ENCODE measurements around the gene CEP20.
"Not testable (repeated sequence)": the region's sequence is repeated elsewhere in the genome, so short reads cannot be mapped to it uniquely, and the experiment has no call there.

Gene CEP20

DNA sequence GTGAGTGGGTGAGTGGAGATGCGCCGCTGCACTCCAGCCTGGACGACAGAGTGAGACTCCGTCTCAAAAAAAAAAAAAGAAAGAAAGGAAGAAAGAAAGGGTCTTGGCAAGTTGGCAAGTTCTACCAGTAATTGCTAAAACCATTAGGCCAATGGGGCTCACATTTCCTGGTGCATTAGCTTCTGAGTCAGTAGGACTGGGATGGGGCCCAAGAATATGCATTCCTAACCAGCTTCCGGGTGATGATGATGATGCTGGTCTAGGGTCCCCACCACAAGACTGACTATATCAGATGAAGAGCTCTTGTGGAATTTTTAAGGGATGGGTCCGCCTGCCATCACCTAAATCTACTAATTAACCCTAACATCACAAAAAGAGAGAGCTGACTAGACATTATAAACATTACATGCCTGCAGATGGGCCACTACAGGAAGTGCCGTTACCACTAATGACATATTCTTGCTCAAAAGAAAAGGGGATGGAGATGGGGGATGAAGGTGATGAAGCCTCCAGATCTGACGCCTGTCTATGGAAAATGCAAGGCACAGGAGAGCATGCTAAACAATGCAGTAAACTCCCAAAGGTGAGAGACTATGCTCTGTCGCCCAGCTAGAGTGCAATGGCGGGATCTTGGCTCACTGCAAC, 44.6 kb downstream of the CEP20 start:
- Histone ChIP-seq H3K79me2 (ENCODE audit: insufficient read depth, low read length) (no peaks in the 10 kb centered on the region), H4K20me1 (ENCODE audit: insufficient read depth, low read length, poor library complexity, severe bottlenecking) (no peaks in the 10 kb centered on the region), H3K9me2 (replicated peaks; ENCODE audit: low read depth, low read length) (no peaks in the 10 kb centered on the region), H3K9me3 (ENCODE audit: insufficient read depth, low read depth, low read length) (no peaks in the 10 kb centered on the region), H3K9ac (ENCODE audit: low read depth, low read length, poor library complexity, severe bottlenecking) (no peak overlapping the region), H3K4me2 (ENCODE audit: low read depth, low read length, poor library complexity, severe bottlenecking) (no peak overlapping the region), H3K36me3 (ENCODE audit: insufficient read depth, low read length) (no peaks in the 10 kb centered on the region), H3F3A (ENCODE audit: low read depth) (no peaks in the 10 kb centered on the region), H3K4me3 (ENCODE audit: low read length, poor library complexity, severe bottlenecking) (no peak overlapping the region), H2AFZ (ENCODE audit: low read length) (no peak overlapping the region), H3K27me3 (ENCODE audit: insufficient read depth, low read length, poor library complexity, severe bottlenecking) (no peaks in the 10 kb centered on the region), H3K4me1 (ENCODE audit: insufficient read depth, low read length, poor library complexity, severe bottlenecking) (no peaks in the 10 kb centered on the region)
- TF ChIP-seq, protein P1, sequence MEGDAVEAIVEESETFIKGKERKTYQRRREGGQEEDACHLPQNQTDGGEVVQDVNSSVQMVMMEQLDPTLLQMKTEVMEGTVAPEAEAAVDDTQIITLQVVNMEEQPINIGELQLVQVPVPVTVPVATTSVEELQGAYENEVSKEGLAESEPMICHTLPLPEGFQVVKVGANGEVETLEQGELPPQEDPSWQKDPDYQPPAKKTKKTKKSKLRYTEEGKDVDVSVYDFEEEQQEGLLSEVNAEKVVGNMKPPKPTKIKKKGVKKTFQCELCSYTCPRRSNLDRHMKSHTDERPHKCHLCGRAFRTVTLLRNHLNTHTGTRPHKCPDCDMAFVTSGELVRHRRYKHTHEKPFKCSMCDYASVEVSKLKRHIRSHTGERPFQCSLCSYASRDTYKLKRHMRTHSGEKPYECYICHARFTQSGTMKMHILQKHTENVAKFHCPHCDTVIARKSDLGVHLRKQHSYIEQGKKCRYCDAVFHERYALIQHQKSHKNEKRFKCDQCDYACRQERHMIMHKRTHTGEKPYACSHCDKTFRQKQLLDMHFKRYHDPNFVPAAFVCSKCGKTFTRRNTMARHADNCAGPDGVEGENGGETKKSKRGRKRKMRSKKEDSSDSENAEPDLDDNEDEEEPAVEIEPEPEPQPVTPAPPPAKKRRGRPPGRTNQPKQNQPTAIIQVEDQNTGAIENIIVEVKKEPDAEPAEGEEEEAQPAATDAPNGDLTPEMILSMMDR (conservative IDR thresholded peaks at IDR 0.05; ENCODE audit: low read length): no peak
- no peak for TF ChIP-seq EZH2phosphoT487 (IDR thresholded peaks at IDR 0.05; ENCODE audit: borderline replicate concordance)

DNA sequence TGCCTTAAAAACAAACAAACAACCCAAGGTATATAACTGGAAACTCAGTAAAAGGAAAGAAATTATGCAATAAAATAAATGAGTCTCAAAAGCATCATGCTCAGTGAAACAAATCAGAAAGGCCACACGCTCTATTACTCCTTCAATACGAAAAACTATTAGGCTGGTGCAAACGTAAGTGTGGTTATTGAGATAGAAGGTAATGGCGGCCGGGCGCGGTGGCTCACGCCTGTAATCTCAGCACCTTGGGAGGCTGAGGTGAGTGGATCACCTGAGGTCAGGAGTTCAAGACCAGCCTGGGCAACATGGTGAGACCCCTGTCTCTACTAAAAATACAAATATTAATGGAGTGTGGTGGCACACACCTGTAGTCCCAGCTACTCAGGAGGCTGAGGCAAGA, 49.2 kb downstream of the CEP20 start:
- not testable (repeated sequence) for H3K4me2 ChIP-seq (ENCODE audit: low read depth, low read length, poor library complexity, severe bottlenecking); H3K36me3 ChIP-seq (ENCODE audit: insufficient read depth, low read length); H3K9me3 ChIP-seq (ENCODE audit: insufficient read depth, low read depth, low read length); H3K4me1 ChIP-seq (ENCODE audit: insufficient read depth, low read length, poor library complexity, severe bottlenecking); H3K4me3 ChIP-seq (ENCODE audit: low read length, poor library complexity, severe bottlenecking); H3K27me3 ChIP-seq (ENCODE audit: insufficient read depth, low read length, poor library complexity, severe bottlenecking); H3K9ac ChIP-seq (ENCODE audit: low read depth, low read length, poor library complexity, severe bottlenecking); H3K79me2 ChIP-seq (ENCODE audit: insufficient read depth, low read length); H2AFZ ChIP-seq (ENCODE audit: low read length); H3K9me2 ChIP-seq (replicated peaks; ENCODE audit: low read depth, low read length); H3F3A ChIP-seq (ENCODE audit: low read depth); H4K20me1 ChIP-seq (ENCODE audit: insufficient read depth, low read length, poor library complexity, severe bottlenecking)

DNA sequence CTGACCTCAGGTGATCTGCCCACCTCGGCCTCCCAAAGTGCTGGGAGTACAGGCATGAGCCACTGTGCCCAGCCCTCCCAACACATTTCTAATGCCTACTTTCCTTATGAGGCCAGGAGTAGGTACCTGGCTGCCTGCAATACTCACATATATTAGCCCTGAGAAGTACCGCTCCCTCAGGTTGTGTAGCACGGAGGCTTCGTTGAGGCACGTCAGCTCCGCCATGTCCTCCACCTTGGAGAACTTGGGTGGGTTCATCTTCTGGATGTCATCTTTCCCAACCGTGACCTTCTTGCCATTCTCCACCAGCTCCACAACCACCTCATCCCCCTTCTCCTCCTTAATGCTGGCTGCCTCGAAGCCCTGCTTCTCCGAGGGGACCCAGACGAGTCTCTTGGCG, 50.6 kb downstream of the CEP20 start:
- Histone ChIP-seq H2AFZ (ENCODE audit: low read length) (no peak overlapping the region), H3K27me3 (ENCODE audit: insufficient read depth, low read length, poor library complexity, severe bottlenecking) (no peaks in the 10 kb centered on the region), H4K20me1 (ENCODE audit: insufficient read depth, low read length, poor library complexity, severe bottlenecking) (no peaks in the 10 kb centered on the region), H3K4me1 (ENCODE audit: insufficient read depth, low read length, poor library complexity, severe bottlenecking) (no peaks in the 10 kb centered on the region), H3K9me3 (ENCODE audit: insufficient read depth, low read depth, low read length) (no peaks in the 10 kb centered on the region), H3K9ac (ENCODE audit: low read depth, low read length, poor library complexity, severe bottlenecking) (no peak overlapping the region), H3K4me3 (ENCODE audit: low read length, poor library complexity, severe bottlenecking) (no peak overlapping the region), H3F3A (ENCODE audit: low read depth) (no peaks in the 10 kb centered on the region), H3K36me3 (ENCODE audit: insufficient read depth, low read length) (no peaks in the 10 kb centered on the region), H3K79me2 (ENCODE audit: insufficient read depth, low read length) (no peaks in the 10 kb centered on the region), H3K9me2 (replicated peaks; ENCODE audit: low read depth, low read length) (no peaks in the 10 kb centered on the region), H3K4me2 (ENCODE audit: low read depth, low read length, poor library complexity, severe bottlenecking) (no peak overlapping the region)
- TF ChIP-seq, protein P1 (conservative IDR thresholded peaks at IDR 0.05; ENCODE audit: low read length): no peak
- no peak for TF ChIP-seq EZH2phosphoT487 (IDR thresholded peaks at IDR 0.05; ENCODE audit: borderline replicate concordance)

DNA sequence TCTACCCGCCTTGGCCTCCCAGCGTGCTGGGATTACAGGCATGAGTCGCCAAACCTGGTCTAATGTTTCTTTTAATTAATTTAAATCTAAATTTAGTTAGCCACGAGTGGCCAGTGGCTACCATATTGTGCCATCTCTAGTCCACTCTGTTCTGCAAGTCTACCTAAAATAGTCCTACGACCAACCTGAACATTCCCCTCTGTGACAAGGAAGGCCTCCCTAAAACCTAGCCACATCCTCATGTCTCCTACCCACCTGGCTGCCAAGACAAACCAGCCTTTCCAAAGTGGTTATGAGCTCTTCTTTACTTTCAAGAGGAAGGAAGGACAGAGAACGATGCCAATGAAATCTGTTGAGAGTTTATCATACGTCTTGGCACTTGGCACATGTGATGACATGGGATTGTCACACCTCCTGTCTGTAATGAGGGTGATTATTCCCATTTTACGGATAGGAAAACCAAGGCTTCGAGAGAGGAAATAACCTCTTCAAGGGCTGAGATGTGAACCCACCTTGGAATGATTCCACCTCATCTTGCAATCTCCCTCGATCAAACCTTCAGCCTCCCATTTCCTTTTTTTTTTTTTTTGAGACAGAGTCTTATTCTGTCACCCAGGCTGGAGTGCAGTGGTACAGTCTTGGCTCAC, 51.3 kb downstream of the CEP20 start:
- H3K27me3 ChIP-seq (ENCODE audit: insufficient read depth, low read length, poor library complexity, severe bottlenecking): no peaks in the 10 kb centered on the region
- no peak overlapping the region for H2AFZ ChIP-seq (ENCODE audit: low read length)
- H3K9me2 ChIP-seq (replicated peaks; ENCODE audit: low read depth, low read length): no peaks in the 10 kb centered on the region
- H3K4me3 ChIP-seq (ENCODE audit: low read length, poor library complexity, severe bottlenecking): no peak overlapping the region
- H3K36me3 ChIP-seq (ENCODE audit: insufficient read depth, low read length): no peaks in the 10 kb centered on the region
- no peak overlapping the region for H3K4me2 ChIP-seq (ENCODE audit: low read depth, low read length, poor library complexity, severe bottlenecking)
- H4K20me1 ChIP-seq (ENCODE audit: insufficient read depth, low read length, poor library complexity, severe bottlenecking): no peaks in the 10 kb centered on the region
- no peak overlapping the region for H3K9ac ChIP-seq (ENCODE audit: low read depth, low read length, poor library complexity, severe bottlenecking)
- H3K79me2 ChIP-seq (ENCODE audit: insufficient read depth, low read length): no peaks in the 10 kb centered on the region
- H3K4me1 ChIP-seq (ENCODE audit: insufficient read depth, low read length, poor library complexity, severe bottlenecking): no peaks in the 10 kb centered on the region
- no peak for TF ChIP-seq EZH2phosphoT487 (IDR thresholded peaks at IDR 0.05; ENCODE audit: borderline replicate concordance)
- TF ChIP-seq, protein P1 (conservative IDR thresholded peaks at IDR 0.05; ENCODE audit: low read length): no peak
- no peaks in the 10 kb centered on the region for H3F3A ChIP-seq (ENCODE audit: low read depth)
- no peaks in the 10 kb centered on the region for H3K9me3 ChIP-seq (ENCODE audit: insufficient read depth, low read depth, low read length)

All from Loucy (cell line).